HUDEP-2 (cell line): ENCODE results near the gene CARMIL3.
A peak's percentile ranks its signal among the peaks of the same experiment; 100 is the strongest.

Source experiments
- DNase-seq, 76 experiments: peaks; one replicate each; lab custom pipeline; 2025; ENCODE audit not compliant: unreplicated experiment in 76 of 76; lab: John Stamatoyannopoulos, UW

Gene CARMIL3

DNA sequence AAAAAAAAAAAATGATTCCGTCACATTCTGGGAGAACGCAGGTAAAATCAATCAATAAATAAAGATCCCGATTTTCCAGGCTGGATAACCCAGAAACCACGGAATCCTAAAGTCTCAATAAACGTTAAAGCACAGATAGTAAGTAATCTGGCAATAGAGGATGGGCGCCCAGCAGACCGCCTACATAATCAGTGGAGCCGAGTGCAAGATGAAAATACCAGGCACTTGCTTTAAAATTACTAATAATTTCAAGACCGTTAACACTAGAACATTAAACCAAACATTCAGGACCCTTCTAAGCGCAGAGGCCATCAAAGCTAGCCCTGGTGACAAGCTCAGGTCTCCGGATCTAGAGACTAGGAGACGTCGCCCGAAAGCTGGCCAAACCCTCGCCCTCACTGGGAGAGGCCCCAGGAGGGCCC, 61.6 kb downstream of the CARMIL3 start:
- DNase-seq: peak in 3 of 76 experiments; percentile 40 to 64 (median 50)

DNA sequence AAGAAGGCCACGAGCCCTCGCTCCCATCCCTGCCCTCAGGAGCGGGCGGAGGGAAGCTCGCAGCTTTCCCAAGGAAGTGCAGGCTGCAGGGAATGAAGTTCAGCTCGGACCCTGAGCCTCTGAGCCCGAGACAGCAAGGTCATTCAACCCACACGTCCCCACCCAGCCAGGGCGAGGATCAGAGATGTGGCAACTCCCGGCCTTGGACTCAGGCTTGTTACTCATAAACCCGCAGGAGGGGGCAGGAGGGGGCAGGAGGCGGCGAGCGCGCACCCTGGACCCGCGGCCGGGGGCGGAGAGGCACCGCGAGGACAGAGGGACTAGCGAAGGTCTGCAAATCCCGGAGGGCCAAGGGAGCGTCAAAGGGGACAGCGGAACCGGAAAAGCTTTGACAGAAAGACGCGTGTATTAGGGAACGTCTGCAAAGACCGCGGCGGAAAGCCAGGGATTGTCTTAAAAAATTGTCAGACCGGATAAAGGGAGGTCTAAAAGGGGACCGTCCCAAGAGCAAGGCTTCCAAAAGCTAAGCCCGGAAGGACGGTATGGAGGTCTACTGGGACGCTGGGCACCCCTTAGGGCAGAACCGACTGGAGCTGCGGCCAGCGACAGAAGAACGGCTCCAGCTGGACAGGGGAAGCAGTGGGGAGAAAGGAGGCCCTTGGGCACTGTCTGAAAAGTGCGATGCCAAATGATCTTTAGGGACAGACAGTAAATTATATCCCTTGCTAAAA, 62.2 kb downstream of the CARMIL3 start:
- peak; percentile 30 to 93 (median 79) for DNase-seq

DNA sequence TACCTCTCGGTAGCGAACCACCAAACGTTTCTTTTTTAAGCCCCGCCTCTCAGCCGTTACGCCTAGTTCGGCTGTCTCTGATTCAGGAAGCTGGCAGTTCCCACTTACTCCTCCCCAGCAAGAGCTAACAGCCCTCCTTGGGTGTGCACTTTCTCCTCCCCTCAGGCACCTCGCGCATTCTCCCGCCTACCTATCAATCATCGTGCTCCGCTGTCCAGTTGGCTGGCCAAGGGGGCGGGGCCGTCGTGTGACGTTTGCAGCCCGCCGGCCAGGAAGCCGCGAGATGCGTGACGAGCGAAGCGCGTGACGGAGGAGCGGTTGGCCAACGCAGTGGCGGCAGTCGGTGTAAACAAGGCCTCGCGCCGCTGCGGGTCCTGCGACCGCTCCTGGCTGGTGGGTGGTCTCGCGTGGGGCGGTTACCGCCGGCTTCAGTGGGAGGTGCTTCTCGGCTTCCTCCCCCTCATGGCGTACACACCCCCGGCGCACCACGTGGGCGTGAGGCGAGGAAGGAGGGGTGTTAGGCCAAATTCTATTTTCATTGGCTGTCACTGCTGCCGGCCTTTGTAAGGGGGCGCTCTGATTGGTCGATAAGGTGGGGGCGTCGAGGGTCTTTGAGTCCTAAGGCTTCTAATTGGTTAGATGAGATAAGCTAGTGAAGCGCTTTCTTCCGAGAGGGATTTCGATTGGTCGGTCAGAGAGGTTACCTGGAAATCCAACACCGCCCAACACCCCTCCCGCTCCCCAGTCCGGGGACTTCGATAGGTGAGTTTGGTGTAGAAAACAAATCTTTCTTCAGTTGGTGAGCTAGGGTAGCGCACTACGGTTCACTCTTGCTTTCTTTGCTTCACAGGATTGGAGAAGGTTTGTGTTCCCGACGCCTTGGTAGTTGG, 63.0 kb downstream of the CARMIL3 start, which contains the start of the genes DCAF11 and NRL:
Gene DCAF11, plus strand, starts transcription at position 246 of the 890 bp plus-strand sequence. CDS start 818 bp downstream, outside the sequence.
Gene NRL, minus strand, starts transcription at position 418 of the 890 bp plus-strand sequence. CDS start 32,101 bp downstream, outside the sequence.
- peak; percentile 71 to 100 (median 98) for DNase-seq

DNA sequence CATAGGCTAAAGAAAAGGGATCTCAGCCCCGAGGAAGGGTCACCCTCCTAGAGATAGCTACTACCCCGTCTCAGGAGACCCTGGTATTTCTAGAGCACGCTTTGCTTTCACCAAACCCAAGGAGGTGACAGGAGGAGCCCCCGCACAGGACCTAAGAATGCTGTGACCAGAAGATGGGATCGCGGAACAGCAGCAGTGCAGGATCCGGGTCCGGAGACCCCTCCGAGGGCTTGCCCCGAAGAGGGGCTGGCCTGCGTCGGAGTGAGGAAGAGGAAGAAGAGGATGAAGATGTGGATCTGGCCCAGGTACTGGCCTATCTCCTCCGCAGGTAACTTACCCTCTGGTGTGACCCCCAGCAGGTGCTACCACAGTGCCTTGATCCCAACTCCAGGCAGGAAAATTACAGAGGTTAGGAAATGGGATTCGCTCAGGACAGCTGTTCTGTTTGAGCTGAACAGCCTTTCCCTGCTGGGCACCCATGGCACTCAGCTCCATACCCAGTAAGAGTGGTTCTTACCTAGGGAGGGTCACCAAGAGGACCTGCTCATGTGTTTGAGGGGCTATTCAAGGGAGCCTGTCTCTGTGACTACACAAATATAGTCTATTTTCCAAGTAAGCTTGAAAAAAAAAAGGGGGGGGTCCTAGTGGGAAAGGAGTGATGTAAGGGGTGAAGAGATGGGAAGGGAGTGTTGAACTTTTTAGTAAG, 63.8 kb downstream of the CARMIL3 start:
- no peak for DNase-seq

DNA sequence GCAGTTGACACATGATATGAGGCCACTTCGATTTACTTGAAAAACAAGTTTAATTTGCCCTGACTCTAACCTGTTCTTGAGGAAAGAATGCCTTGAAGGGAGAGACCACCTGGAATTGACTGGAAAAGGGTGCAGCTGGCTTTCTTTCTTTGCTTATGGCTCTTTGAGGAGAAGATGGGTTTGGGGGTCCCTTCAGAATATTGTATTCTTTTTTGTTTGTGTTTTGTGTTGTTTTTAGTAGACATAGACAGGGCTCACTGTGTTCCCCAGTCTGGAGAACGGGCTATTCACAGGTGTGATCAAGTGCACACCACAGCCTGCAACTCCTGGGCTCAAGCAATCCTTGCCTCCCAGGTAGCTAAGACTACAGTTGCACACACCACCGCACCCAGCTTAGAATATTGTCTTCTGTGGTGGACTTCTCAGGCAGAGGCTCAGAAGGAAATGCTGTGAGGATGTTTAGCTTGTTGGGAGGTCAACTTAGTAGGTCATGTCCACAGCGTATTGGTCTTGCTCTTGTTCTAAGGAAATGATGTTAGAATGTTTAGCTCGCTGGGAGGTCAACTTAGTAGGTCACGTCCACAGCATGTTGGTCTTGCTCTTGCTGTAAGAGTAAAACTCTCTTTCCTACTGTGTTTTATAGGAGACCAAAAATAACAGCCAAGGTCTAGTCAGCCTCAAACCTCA, 64.5 kb downstream of the CARMIL3 start:
- DNase-seq: no peak

DNA sequence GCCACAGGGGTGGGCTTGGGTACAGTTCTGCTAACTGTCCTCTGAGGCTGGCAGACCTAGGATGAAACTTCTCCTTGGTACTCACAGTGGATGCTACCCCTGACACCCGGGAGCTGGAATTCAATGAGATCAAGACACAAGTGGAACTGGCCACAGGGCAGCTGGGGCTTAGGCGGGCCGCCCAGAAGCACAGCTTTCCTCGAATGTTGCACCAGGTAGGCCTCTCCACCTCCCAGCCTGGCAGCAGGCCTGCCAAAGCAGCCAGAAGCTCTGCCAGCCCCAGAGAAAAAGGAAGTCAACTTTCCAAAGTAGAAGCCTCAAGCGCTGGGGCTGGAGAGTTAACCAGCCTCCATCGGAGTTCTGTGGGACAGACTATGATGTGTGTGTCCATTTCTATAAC, 65.4 kb downstream of the CARMIL3 start:
- DNase-seq: no peak
